HepG2 (cell line): ENCODE results near the gene UBAC2. TPM values are rescaled to one million over a fixed set of nuclear protein-coding genes. Genes with fewer than 3 reads are reported as not detected.

Experiments
- ATAC-seq: fragments of 200-7000 bp; cut with Tn5 transposase; 3 replicates; pipeline ENCODE4 v1.9.1; 2020; ENCODE audit warnings: mild to moderate bottlenecking, moderate library complexity
- BruUV-seq: library from RNA; stranded (reverse); fragments of 400-500 nt; replicated peaks from 2 replicates; lab custom pipeline; 2021; lab: Mats Ljungman, UMichigan
- CTCF ChIA-PET: fragments of 300-600 bp; formaldehyde crosslinking; extraction: SDS; loops from one replicate; lab custom pipeline; 2021; ENCODE audit warnings: low total read pairs, inconsistent platforms, low intra/inter-chr PET ratio; lab: Yijun Ruan, JAX
- POLR2A ChIA-PET: fragments of 350-600 bp; sonication (Branson Sonifier 250); formaldehyde crosslinking; loops from one replicate; lab custom pipeline; 2020; ENCODE audit warnings: antibody characterized with exemption, inconsistent platforms; lab: Yijun Ruan, JAX
- DNase-seq: peaks from one replicate; pipeline ENCODE4 v3.0.0-alpha.2; 2015; ENCODE audit warnings: low spot score
- FAIRE-seq: peaks from 3 replicates; lab custom pipeline; 2011; peaks lifted over from hg19 to GRCh38; lab: Jason Lieb, UNC
- H2AFZ ChIP-seq: one replicate; pipeline ENCODE4 v1.6.1; 2011; ENCODE audit warnings: low read length, inconsistent platforms
- H3K27ac ChIP-seq: fragments of 300-600 bp; 3 replicates; pipeline ENCODE4 v1.8.0; 2011; ENCODE audit warnings: mixed run types, mild to moderate bottlenecking, mixed read lengths, low read length, inconsistent platforms; ENCODE audit not compliant: insufficient read depth; ENCODE audit errors: extremely low read length
- H3K27me3 ChIP-seq, 2 experiments: fragments of 200-600 bp in 1 of 2; 2 replicates in 1 of 2; 3 replicates in 1 of 2; pipeline versions ENCODE4 v1.6.0 to v1.8.0; 2011; ENCODE audit warnings: low read length in 2 of 2, mild to moderate bottlenecking in 2 of 2, moderate library complexity in 2 of 2, inconsistent platforms in 1 of 2; ENCODE audit not compliant: insufficient read depth in 2 of 2, control insufficient read depth in 1 of 2
- H3K36me3 ChIP-seq, 2 experiments: fragments of 200-600 bp in 1 of 2; replicated peaks in 1 of 2; 2 replicates in 1 of 2; 3 replicates in 1 of 2; pipeline versions ENCODE4 v1.5.1 to v1.8.0; 2011; ENCODE audit warnings: low read length in 2 of 2, inconsistent platforms in 1 of 2; ENCODE audit not compliant: insufficient read depth in 2 of 2, control insufficient read depth in 1 of 2
- H3K4me1 ChIP-seq: 2 replicates; pipeline ENCODE4 v1.5.1; 2012; ENCODE audit warnings: low read length, inconsistent platforms; ENCODE audit not compliant: insufficient read depth
- H3K4me2 ChIP-seq: 2 replicates; pipeline ENCODE4 v1.6.0; 2011; ENCODE audit warnings: low read depth, low read length, inconsistent platforms
- H3K4me3 ChIP-seq, 3 experiments: fragments of 200-600 bp in 1 of 3; sonication (generic), shearing (Covaris generic) in 1 of 3; replicated peaks in 1 of 3; 2 replicates each; pipeline ENCODE4 v1.5.1; 2011 to 2016; ENCODE audit warnings: low read length in 3 of 3, inconsistent platforms in 2 of 3, low read depth in 2 of 3, mild to moderate bottlenecking in 2 of 3, control low read depth in 1 of 3, mixed read lengths in 1 of 3; ENCODE audit not compliant: insufficient read depth in 1 of 3
- H3K79me2 ChIP-seq: one replicate; pipeline ENCODE4 v1.6.1; 2011; ENCODE audit warnings: low read length, inconsistent platforms; ENCODE audit not compliant: insufficient read depth
- H3K9ac ChIP-seq: 2 replicates; pipeline ENCODE4 v1.6.0; 2011; ENCODE audit warnings: mild to moderate bottlenecking, low read depth, low read length, inconsistent platforms; ENCODE audit not compliant: insufficient read depth
- H3K9me3 ChIP-seq: 2 replicates; pipeline ENCODE4 v1.5.1; 2012; ENCODE audit warnings: mild to moderate bottlenecking, low read length
- H4K20me1 ChIP-seq: 2 replicates; pipeline ENCODE4 v1.6.0; 2011; ENCODE audit warnings: inconsistent platforms, mild to moderate bottlenecking, low read length, moderate library complexity; ENCODE audit not compliant: insufficient read depth
- CEBPG ChIP-seq: IDR thresholded peaks from 2 replicates; pipeline ENCODE4 v1.6.1; 2016
- ETS1 ChIP-seq: sonication (generic); formaldehyde crosslinking; IDR thresholded peaks from 2 replicates; pipeline ENCODE4 v1.4.0; 2020; ENCODE audit warnings: missing genetic modification reagents
- FOXC1 ChIP-seq: sonication (generic); formaldehyde crosslinking; IDR thresholded peaks from 2 replicates; pipeline ENCODE4 v1.8.0; 2022; ENCODE audit warnings: mild to moderate bottlenecking, missing genetic modification reagents, borderline replicate concordance
- HDAC6 ChIP-seq: fragments of 200-600 bp; sonication (generic); IDR thresholded peaks from 2 replicates; pipeline ENCODE4 v1.7.0; 2017; ENCODE audit warnings: mild to moderate bottlenecking, antibody characterized with exemption, low read length, low read depth
- KDM6A ChIP-seq: IDR thresholded peaks from 2 replicates; pipeline ENCODE4 v1.6.1; 2016; ENCODE audit warnings: low read depth
- MAF1 ChIP-seq: sonication (generic); formaldehyde crosslinking; IDR thresholded peaks from 2 replicates; pipeline ENCODE4 v1.5.0; 2020; ENCODE audit warnings: missing genetic modification reagents, borderline replicate concordance
- MIXL1 ChIP-seq: IDR thresholded peaks from 2 replicates; pipeline ENCODE4 v1.6.1; 2016
- NR1H2 ChIP-seq: sonication (generic); formaldehyde crosslinking; IDR thresholded peaks from 2 replicates; pipeline ENCODE4 v1.8.1; 2022; ENCODE audit warnings: low read depth, missing genetic modification reagents, borderline replicate concordance
- PREB ChIP-seq: sonication (generic); formaldehyde crosslinking; IDR thresholded peaks from 2 replicates; pipeline ENCODE4 v1.4.0; 2020; ENCODE audit warnings: missing genetic modification reagents
- REL ChIP-seq: sonication (generic); formaldehyde crosslinking; conservative IDR thresholded peaks from 2 replicates; pipeline ENCODE4 v1.8.0; 2022; ENCODE audit warnings: mild to moderate bottlenecking, missing genetic modification reagents, moderate library complexity
- TBX3 ChIP-seq: fragments of 450-650 bp; IDR thresholded peaks from 2 replicates; pipeline ENCODE4 v1.6.1; 2017; ENCODE audit warnings: antibody characterized with exemption, mild to moderate bottlenecking, inconsistent platforms, borderline replicate concordance
- THAP11 ChIP-seq: IDR thresholded peaks from 2 replicates; pipeline ENCODE4 v1.6.1; 2016; ENCODE audit warnings: missing biosample characterization, missing genetic modification reagents
- WIZ ChIP-seq: sonication (generic); formaldehyde crosslinking; IDR thresholded peaks from 2 replicates; pipeline ENCODE4 v1.5.1; 2020; ENCODE audit warnings: mild to moderate bottlenecking, missing genetic modification reagents
- ZNF564 ChIP-seq: sonication (generic); formaldehyde crosslinking; IDR thresholded peaks from 2 replicates; pipeline ENCODE4 v1.8.1; 2023; ENCODE audit warnings: mild to moderate bottlenecking, missing genetic modification reagents
- ZNF720 ChIP-seq: sonication (generic); formaldehyde crosslinking; IDR thresholded peaks from 2 replicates; pipeline ENCODE4 v1.4.0; 2020; ENCODE audit warnings: missing genetic modification reagents
- ZNF788 ChIP-seq: sonication (generic); formaldehyde crosslinking; IDR thresholded peaks from 2 replicates; pipeline ENCODE4 v1.5.0; 2020; ENCODE audit warnings: mild to moderate bottlenecking, missing genetic modification reagents, borderline replicate concordance
- WGBS: methylation state at CpG from one replicate; pipeline ENCODE4 v1.1.6; 2017; ENCODE audit warnings: low lambda C conversion rate; 5-methylcytosine and 5-hydroxymethylcytosine counted together
- in situ Hi-C: cut with HindIII; loops from 2 replicates; pipeline ENCODE4 v1.10.0; 2017; ENCODE audit warnings: low pct_unique_long_range_greater_than_20kb; ENCODE audit not compliant: extremely low pct_ligation_motif_present
- intact Hi-C: fragments of 100-400 bp; cut with micrococcal nuclease; formaldehyde crosslinking; loops from one replicate; pipeline ENCODE4 v1.10.0; 2022; ENCODE audit not compliant: unreplicated experiment
- polyA plus RNA-seq, 8 experiments: library from polyadenylated mRNA; depleted of rRNA in 3 of 8; stranded (reverse) in 7 of 8; unstranded in 1 of 8; fragments of >200 nt; fragmentation: Illumina TruSeq in 4 of 8; extraction: Trizol in 4 of 8; gene quantifications; 2 replicates each; pipeline versions ENCODE4 v1.2.1 to v1.2.3, GENCODE V29; 2011 to 2016; ENCODE audit warnings: low read depth in 4 of 8, missing spikeins in 1 of 8, mixed read lengths in 1 of 8; ENCODE audit not compliant: insufficient read depth in 1 of 8
- total RNA-seq, 5 experiments: library from RNA; depleted of rRNA; stranded (reverse); fragments of >200 nt; fragmentation: Illumina TruSeq; extraction: Trizol; gene quantifications; 2 replicates each; pipeline ENCODE4 v1.2.3, GENCODE V29; 2016; ENCODE audit warnings: low read depth in 1 of 5
- TF ChIP-seq, protein P1 (sequence below): sonication (generic); formaldehyde crosslinking; IDR thresholded peaks from 2 replicates; pipeline ENCODE4 v1.4.0; 2020; ENCODE audit warnings: mild to moderate bottlenecking, low read depth, missing genetic modification reagents
- TF ChIP-seq, protein P2 (sequence below): sonication (generic); formaldehyde crosslinking; IDR thresholded peaks from 2 replicates; pipeline ENCODE4 v1.4.0; 2020; ENCODE audit warnings: missing genetic modification reagents
- TF ChIP-seq, protein P3 (sequence below): sonication (generic); formaldehyde crosslinking; IDR thresholded peaks from 2 replicates; pipeline ENCODE4 v1.5.0; 2020; ENCODE audit warnings: missing genetic modification reagents, mild to moderate bottlenecking, borderline replicate concordance

Gene UBAC2
- total and polyA plus RNA-seq, 2 of the 13 experiments (the other 11 are each of a cell fraction or from before 2014, with no cell fraction given), result 61.3 to 80.8 TPM

DNA sequence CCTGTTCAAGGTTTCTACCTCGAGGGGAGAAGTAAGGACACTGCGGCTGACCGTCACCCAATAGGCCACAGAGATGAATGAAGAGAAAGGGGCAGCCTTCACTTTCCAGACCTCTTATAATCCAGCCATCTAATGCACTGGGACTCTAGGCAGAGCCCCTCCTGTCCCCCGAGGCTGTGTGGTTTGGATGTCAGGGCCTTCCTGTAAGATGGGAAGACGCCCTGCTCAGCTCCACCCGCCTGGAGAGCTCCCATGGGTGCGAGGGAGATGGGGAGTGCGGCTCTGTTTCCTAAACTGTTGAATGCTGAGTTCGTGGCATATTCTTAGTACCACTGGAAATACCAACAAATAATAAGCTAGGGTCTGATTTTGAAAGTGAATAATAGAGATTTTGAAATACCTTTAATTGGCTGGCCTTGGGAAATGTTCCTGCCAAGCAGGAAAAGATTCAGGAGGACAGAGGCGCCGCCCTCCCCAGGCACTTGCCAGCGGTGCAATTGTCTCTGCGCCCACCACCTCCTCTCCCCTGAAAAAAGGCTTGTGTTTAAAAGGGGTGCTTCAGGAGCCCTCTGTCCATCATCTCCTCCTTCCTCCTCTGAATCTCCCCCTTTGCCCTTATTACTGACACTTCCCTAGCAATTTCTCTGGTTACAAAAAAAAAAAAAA lies 191.9 kb downstream of the UBAC2 start:
- in situ Hi-C loops (no loop called here), intact Hi-C loops (no loop called here)
- Histone ChIP-seq H3K79me2 (no peaks in the 10 kb centered on the region), H3K27ac (no peak overlapping the region), H3K36me3 (peaks cover 0 to under 1% of the 10 kb centered on the region in 2 experiments; a peak in 1 of 5 replicates), H3K9me3 (no peaks in the 10 kb centered on the region), H2AFZ (no peak overlapping the region), H4K20me1 (no peaks in the 10 kb centered on the region), H3K4me3 (no peak overlapping the region), H3K4me1 (no peaks in the 10 kb centered on the region), H3K9ac (no peak overlapping the region), H3K27me3 (peaks cover 0 to 7% of the 10 kb centered on the region in 2 experiments; a peak in 2 of 5 replicates), H3K4me2 (no peak overlapping the region)
- ATAC-seq (no peak), FAIRE-seq (no peak), DNase-seq (no peak)
- no TSS peak for BruUV-seq
- 55% methylated on average over 13 of the region's 13 CpGs for WGBS
- POLR2A ChIA-PET, result no interaction called here
- no peak for TF ChIP-seq TBX3
- TF ChIP-seq MAF1 (CRISPR knock-in tag), result no peak
- no peak for TF ChIP-seq CEBPG (CRISPR knock-in tag)
- no peak for TF ChIP-seq THAP11 (CRISPR knock-in tag)
- no peak for TF ChIP-seq NR1H2 (CRISPR knock-in tag)
- TF ChIP-seq ZNF564, result no peak
- no peak for TF ChIP-seq HDAC6
- TF ChIP-seq ZNF788 (CRISPR knock-in tag), result no peak
- TF ChIP-seq, protein P1, sequence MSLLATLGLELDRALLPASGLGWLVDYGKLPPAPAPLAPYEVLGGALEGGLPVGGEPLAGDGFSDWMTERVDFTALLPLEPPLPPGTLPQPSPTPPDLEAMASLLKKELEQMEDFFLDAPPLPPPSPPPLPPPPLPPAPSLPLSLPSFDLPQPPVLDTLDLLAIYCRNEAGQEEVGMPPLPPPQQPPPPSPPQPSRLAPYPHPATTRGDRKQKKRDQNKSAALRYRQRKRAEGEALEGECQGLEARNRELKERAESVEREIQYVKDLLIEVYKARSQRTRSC, result no peak
- TF ChIP-seq, protein P2, sequence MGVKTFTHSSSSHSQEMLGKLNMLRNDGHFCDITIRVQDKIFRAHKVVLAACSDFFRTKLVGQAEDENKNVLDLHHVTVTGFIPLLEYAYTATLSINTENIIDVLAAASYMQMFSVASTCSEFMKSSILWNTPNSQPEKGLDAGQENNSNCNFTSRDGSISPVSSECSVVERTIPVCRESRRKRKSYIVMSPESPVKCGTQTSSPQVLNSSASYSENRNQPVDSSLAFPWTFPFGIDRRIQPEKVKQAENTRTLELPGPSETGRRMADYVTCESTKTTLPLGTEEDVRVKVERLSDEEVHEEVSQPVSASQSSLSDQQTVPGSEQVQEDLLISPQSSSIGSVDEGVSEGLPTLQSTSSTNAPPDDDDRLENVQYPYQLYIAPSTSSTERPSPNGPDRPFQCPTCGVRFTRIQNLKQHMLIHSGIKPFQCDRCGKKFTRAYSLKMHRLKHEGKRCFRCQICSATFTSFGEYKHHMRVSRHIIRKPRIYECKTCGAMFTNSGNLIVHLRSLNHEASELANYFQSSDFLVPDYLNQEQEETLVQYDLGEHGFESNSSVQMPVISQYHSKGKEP (CRISPR knock-in tag), result no peak
- no peak for TF ChIP-seq REL
- TF ChIP-seq, protein P3, sequence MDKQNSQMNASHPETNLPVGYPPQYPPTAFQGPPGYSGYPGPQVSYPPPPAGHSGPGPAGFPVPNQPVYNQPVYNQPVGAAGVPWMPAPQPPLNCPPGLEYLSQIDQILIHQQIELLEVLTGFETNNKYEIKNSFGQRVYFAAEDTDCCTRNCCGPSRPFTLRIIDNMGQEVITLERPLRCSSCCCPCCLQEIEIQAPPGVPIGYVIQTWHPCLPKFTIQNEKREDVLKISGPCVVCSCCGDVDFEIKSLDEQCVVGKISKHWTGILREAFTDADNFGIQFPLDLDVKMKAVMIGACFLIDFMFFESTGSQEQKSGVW (CRISPR knock-in tag), result no peak
- TF ChIP-seq MIXL1 (CRISPR knock-in tag), result no peak
- no peak for TF ChIP-seq KDM6A
- TF ChIP-seq ETS1 (CRISPR knock-in tag), result no peak
- no peak for TF ChIP-seq PREB (CRISPR knock-in tag)
- TF ChIP-seq WIZ (CRISPR knock-in tag), result no peak
- no peak for TF ChIP-seq FOXC1 (CRISPR knock-in tag)
- no peak for TF ChIP-seq ZNF720 (CRISPR knock-in tag)
- CTCF ChIA-PET, result no interaction called here
